Suprapubic skin (tissue), 3 donors: Measurements from ENCODE around the gene RAD50.
"Not testable (repeated sequence)": the region's sequence is repeated elsewhere in the genome, so short reads cannot be mapped to it uniquely, and the experiment has no call there.

Source experiments
- EP300 ChIP-seq: sonication (generic); formaldehyde crosslinking; IDR thresholded peaks from one replicate; pipeline ENCODE4 v1.6.1; 2017; ENCODE audit warnings: antibody characterized with exemption
- TF ChIP-seq, protein P1 (sequence below), 2 donors: fragments of 200-600 bp in 1 of 2; fragments of 450-650 bp in 1 of 2; sonication (generic) in 1 of 2; IDR thresholded peaks; one replicate each; pipeline ENCODE4 v1.5.1; 2016 to 2019; ENCODE audit warnings: antibody characterized with exemption in 2 of 2, mild to moderate bottlenecking in 1 of 2, moderate library complexity in 1 of 2

GRCh38 chr5:132564555-132564954, 7.8 kb downstream of the RAD50 start:
- TF ChIP-seq, protein P1, sequence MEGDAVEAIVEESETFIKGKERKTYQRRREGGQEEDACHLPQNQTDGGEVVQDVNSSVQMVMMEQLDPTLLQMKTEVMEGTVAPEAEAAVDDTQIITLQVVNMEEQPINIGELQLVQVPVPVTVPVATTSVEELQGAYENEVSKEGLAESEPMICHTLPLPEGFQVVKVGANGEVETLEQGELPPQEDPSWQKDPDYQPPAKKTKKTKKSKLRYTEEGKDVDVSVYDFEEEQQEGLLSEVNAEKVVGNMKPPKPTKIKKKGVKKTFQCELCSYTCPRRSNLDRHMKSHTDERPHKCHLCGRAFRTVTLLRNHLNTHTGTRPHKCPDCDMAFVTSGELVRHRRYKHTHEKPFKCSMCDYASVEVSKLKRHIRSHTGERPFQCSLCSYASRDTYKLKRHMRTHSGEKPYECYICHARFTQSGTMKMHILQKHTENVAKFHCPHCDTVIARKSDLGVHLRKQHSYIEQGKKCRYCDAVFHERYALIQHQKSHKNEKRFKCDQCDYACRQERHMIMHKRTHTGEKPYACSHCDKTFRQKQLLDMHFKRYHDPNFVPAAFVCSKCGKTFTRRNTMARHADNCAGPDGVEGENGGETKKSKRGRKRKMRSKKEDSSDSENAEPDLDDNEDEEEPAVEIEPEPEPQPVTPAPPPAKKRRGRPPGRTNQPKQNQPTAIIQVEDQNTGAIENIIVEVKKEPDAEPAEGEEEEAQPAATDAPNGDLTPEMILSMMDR (IDR thresholded peaks at IDR 0.05): not testable (repeated sequence)
- TF ChIP-seq EP300: not testable (repeated sequence)
